Calu3 (cell line): Measurements from ENCODE around the gene SLC16A1. TPM values are rescaled to one million over a fixed set of nuclear protein-coding genes. Genes with fewer than 3 reads are reported as not detected.
"Not testable (repeated sequence)": the region's sequence is repeated elsewhere in the genome, so short reads cannot be mapped to it uniquely, and the experiment has no call there.

Source experiments
- BruUV-seq: library from RNA; stranded (reverse); fragments of 400-500 nt; replicated peaks from 2 replicates; lab custom pipeline; 2021; lab: Mats Ljungman, UMichigan
- CTCF ChIA-PET: fragments of 300-600 bp; sonication (Branson Sonifier 250); formaldehyde crosslinking; loops from one replicate; lab custom pipeline; 2022; ENCODE audit warnings: antibody characterized with exemption; lab: Charles Lee
- DNase-seq: peaks from one replicate; pipeline ENCODE4 v3.0.0; 2022
- H3K27ac Mint-ChIP-seq: one replicate; pipeline ENCODE4 v1.8.0; 2022; ENCODE audit warnings: mixed read lengths; ENCODE audit not compliant: unreplicated experiment
- H3K27me3 Mint-ChIP-seq: one replicate; pipeline ENCODE4 v1.8.0; 2022; ENCODE audit warnings: mixed read lengths; ENCODE audit not compliant: unreplicated experiment
- H3K36me3 Mint-ChIP-seq: one replicate; pipeline ENCODE4 v1.8.0; 2022; ENCODE audit warnings: mild to moderate bottlenecking, moderate library complexity, mixed read lengths; ENCODE audit not compliant: insufficient read depth, unreplicated experiment
- H3K4me1 Mint-ChIP-seq: one replicate; pipeline ENCODE4 v1.8.0; 2022; ENCODE audit warnings: mild to moderate bottlenecking, low read depth, mixed read lengths; ENCODE audit not compliant: unreplicated experiment
- H3K4me3 Mint-ChIP-seq: one replicate; pipeline ENCODE4 v1.8.0; 2022; ENCODE audit warnings: mild to moderate bottlenecking, low read depth, moderate library complexity, mixed read lengths; ENCODE audit not compliant: unreplicated experiment
- H3K9me3 Mint-ChIP-seq: one replicate; pipeline ENCODE4 v1.8.0; 2022; ENCODE audit warnings: low read depth, mixed read lengths; ENCODE audit not compliant: unreplicated experiment
- intact Hi-C: fragments of 100-400 bp; cut with micrococcal nuclease; formaldehyde crosslinking; loops from one replicate; pipeline ENCODE4 v1.10.0; 2022; ENCODE audit not compliant: unreplicated experiment
- total RNA-seq: library from RNA; stranded (reverse); gene quantifications from 2 replicates; pipeline ENCODE4 v1.2.3, GENCODE V29; 2022
- TF ChIP-seq, protein P1 (sequence below): fragments of 200-600 bp; IDR thresholded peaks from one replicate; pipeline ENCODE4 v1.8.0; 2022; ENCODE audit warnings: antibody characterized with exemption; ENCODE audit not compliant: unreplicated experiment

SLC16A1 gene
- total RNA-seq, 1 experiment from 2014 or later: 59.2 TPM

- H3K9me3 Mint-ChIP-seq: no peaks in the 10 kb centered on the region
- CTCF ChIA-PET: no interaction called here
- intact Hi-C loops: no loop called here
- H3K4me3 Mint-ChIP-seq: no peak overlapping the region
- TF ChIP-seq, protein P1, sequence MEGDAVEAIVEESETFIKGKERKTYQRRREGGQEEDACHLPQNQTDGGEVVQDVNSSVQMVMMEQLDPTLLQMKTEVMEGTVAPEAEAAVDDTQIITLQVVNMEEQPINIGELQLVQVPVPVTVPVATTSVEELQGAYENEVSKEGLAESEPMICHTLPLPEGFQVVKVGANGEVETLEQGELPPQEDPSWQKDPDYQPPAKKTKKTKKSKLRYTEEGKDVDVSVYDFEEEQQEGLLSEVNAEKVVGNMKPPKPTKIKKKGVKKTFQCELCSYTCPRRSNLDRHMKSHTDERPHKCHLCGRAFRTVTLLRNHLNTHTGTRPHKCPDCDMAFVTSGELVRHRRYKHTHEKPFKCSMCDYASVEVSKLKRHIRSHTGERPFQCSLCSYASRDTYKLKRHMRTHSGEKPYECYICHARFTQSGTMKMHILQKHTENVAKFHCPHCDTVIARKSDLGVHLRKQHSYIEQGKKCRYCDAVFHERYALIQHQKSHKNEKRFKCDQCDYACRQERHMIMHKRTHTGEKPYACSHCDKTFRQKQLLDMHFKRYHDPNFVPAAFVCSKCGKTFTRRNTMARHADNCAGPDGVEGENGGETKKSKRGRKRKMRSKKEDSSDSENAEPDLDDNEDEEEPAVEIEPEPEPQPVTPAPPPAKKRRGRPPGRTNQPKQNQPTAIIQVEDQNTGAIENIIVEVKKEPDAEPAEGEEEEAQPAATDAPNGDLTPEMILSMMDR: no peak
- no TSS peak for BruUV-seq
- peak; percentile 13 for DNase-seq
- H3K27ac Mint-ChIP-seq: no peak overlapping the region
- H3K36me3 Mint-ChIP-seq: no peaks in the 10 kb centered on the region
- no peaks in the 10 kb centered on the region for H3K27me3 Mint-ChIP-seq
- peaks cover 12% of the 10 kb centered on the region for H3K4me1 Mint-ChIP-seq
Observed at GRCh38 chr1:112998592-112999235, 42.7 kb upstream of the SLC16A1 start.

DNA sequence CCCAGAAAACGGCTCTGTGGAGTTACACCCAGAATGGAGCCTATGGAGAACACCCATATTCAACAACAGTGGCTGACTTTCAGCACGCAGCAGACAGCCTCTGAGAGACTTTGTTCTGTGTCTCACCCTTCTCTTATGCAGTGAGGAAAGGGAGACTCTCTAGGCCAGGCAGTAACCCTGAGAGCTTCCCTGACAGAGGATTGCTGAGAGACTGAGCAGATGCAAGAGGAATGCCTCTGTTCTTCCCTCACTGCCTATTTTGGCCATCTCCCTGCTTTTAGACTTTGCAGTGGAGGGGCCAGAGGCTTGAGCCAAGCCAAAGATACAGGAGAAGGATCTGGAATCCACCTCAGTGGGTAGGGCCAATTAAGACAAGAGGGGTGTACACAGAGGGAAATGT lies 41.8 kb upstream of the SLC16A1 start:
- TF ChIP-seq, protein P1: no peak
- peaks cover 12% of the 10 kb centered on the region for H3K4me1 Mint-ChIP-seq
- no peak overlapping the region for H3K4me3 Mint-ChIP-seq
- no peak overlapping the region for H3K27ac Mint-ChIP-seq
- intact Hi-C loops: no loop called here
- CTCF ChIA-PET: no interaction called here
- no peaks in the 10 kb centered on the region for H3K9me3 Mint-ChIP-seq
- DNase-seq: no peak
- H3K27me3 Mint-ChIP-seq: no peaks in the 10 kb centered on the region
- no peaks in the 10 kb centered on the region for H3K36me3 Mint-ChIP-seq
- no TSS peak for BruUV-seq

- H3K27ac Mint-ChIP-seq: peak overlapping the region; percentile 48
- peaks cover 12% of the 10 kb centered on the region for H3K4me1 Mint-ChIP-seq
- DNase-seq: no peak
- H3K36me3 Mint-ChIP-seq: no peaks in the 10 kb centered on the region
- no peak overlapping the region for H3K4me3 Mint-ChIP-seq
- no peaks in the 10 kb centered on the region for H3K9me3 Mint-ChIP-seq
- CTCF ChIA-PET: no interaction called here
- no peaks in the 10 kb centered on the region for H3K27me3 Mint-ChIP-seq
- no TSS peak for BruUV-seq
- intact Hi-C loops: no loop called here
- TF ChIP-seq, protein P1: no peak
Observed at GRCh38 chr1:112995890-112996289, 39.9 kb upstream of the SLC16A1 start.

- not testable (repeated sequence) for H3K9me3 Mint-ChIP-seq
Observed at GRCh38 chr1:112995021-112995420, 39.0 kb upstream of the SLC16A1 start.

DNA sequence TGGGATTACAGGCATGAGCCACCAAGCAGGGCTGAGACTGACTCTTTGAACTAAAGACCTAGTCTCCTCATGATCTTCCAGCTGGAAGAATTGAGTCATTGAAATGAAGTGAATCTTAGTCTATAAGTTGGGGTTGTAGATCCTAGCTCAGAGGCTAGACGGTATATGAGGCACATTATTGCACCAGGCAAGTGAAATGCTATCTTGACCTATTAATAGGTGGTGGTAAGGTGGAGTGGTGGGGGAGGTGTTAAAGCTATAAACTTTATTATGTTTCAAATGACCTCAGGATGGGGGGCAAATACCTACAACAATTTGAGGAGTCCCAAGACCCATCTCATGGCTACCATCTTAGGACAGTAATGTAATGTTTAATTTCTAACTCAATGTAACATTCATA lies 36.8 kb upstream of the SLC16A1 start:
- H3K27me3 Mint-ChIP-seq: no peaks in the 10 kb centered on the region
- intact Hi-C loops: no loop called here
- H3K4me1 Mint-ChIP-seq: peaks cover 12% of the 10 kb centered on the region
- no peak overlapping the region for H3K27ac Mint-ChIP-seq
- no peaks in the 10 kb centered on the region for H3K9me3 Mint-ChIP-seq
- CTCF ChIA-PET: no interaction called here
- no peaks in the 10 kb centered on the region for H3K36me3 Mint-ChIP-seq
- no TSS peak for BruUV-seq
- H3K4me3 Mint-ChIP-seq: no peak overlapping the region
- DNase-seq: no peak
- TF ChIP-seq, protein P1: no peak

More at GRCh38 chr1:112995021-112995420, 39.0 kb upstream of the SLC16A1 start:
- intact Hi-C loops, DNase-seq, H3K36me3 Mint-ChIP-seq, H3K27ac Mint-ChIP-seq, CTCF ChIA-PET, BruUV-seq, H3K4me3 Mint-ChIP-seq, H3K27me3 Mint-ChIP-seq: not testable (repeated sequence)
- peaks cover 12% of the 10 kb centered on the region for H3K4me1 Mint-ChIP-seq
